Measurements from ENCODE around the gene AOPEP.

- TF ChIP-seq POLR2A (IDR thresholded peaks at IDR 0.05; ENCODE audit: low read length) (no peak), MAX (IDR thresholded peaks at IDR 0.05) (no peak), CTCF (IDR thresholded peaks at IDR 0.05) (no peak), EP300 (IDR thresholded peaks at IDR 0.05) (no peak), CEBPB (IDR thresholded peaks at IDR 0.05) (no peak), BHLHE40 (IDR thresholded peaks at IDR 0.05; ENCODE audit: low read depth, low read length) (no peak), ESRRA (IDR thresholded peaks at IDR 0.05; ENCODE audit: borderline replicate concordance, low read length) (no peak), NFE2L2 (conservative IDR thresholded peaks at IDR 0.05; ENCODE audit: low read length) (no peak), RFX5 (IDR thresholded peaks at IDR 0.05) (no peak), PBX3 (IDR thresholded peaks at IDR 0.05) (no peak)
Measured at GRCh38 chr9:94961870-94962269, 235.4 kb downstream of the AOPEP start.
